Ishikawa (cell line): ENCODE measurements around the gene ITIH3.

Source experiments
- CEBPB ChIP-seq: IDR thresholded peaks from 2 replicates; pipeline ENCODE4 v1.6.1; 2012
- EP300 ChIP-seq: IDR thresholded peaks from 2 replicates; pipeline ENCODE4 v1.6.1; 2012; ENCODE audit warnings: borderline replicate concordance
- TAF1 ChIP-seq: IDR thresholded peaks from 2 replicates; pipeline ENCODE4 v1.6.1; 2012; ENCODE audit warnings: low read depth, mild to moderate bottlenecking
- TCF12 ChIP-seq: IDR thresholded peaks from 2 replicates; pipeline ENCODE4 v1.6.1; 2012; ENCODE audit warnings: low read depth
- TEAD4 ChIP-seq: IDR thresholded peaks from 2 replicates; pipeline ENCODE4 v1.6.1; 2012
- TF ChIP-seq, protein P1 (sequence below): IDR thresholded peaks from 2 replicates; pipeline ENCODE4 v1.6.1; 2012; ENCODE audit warnings: low read depth, mild to moderate bottlenecking

DNA sequence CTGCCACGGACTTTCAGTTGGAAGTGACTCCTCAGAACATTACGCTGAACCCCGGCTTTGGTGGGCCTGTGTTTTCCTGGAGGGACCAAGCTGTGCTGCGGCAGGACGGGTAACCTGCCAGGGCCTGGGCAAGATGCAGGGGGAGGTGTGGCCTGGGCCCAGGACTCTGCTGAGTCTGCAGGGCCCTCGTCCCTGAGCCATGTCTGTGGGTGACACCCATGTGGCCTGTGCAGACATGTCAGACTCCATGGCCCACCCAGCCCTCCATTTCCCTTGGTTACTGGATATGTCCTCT lies 4.9 kb upstream of the ITIH3 start:
- TF ChIP-seq TAF1, result no peak
- no peak for TF ChIP-seq CEBPB
- no peak for TF ChIP-seq TCF12
- TF ChIP-seq EP300, result no peak
- TF ChIP-seq, protein P1, sequence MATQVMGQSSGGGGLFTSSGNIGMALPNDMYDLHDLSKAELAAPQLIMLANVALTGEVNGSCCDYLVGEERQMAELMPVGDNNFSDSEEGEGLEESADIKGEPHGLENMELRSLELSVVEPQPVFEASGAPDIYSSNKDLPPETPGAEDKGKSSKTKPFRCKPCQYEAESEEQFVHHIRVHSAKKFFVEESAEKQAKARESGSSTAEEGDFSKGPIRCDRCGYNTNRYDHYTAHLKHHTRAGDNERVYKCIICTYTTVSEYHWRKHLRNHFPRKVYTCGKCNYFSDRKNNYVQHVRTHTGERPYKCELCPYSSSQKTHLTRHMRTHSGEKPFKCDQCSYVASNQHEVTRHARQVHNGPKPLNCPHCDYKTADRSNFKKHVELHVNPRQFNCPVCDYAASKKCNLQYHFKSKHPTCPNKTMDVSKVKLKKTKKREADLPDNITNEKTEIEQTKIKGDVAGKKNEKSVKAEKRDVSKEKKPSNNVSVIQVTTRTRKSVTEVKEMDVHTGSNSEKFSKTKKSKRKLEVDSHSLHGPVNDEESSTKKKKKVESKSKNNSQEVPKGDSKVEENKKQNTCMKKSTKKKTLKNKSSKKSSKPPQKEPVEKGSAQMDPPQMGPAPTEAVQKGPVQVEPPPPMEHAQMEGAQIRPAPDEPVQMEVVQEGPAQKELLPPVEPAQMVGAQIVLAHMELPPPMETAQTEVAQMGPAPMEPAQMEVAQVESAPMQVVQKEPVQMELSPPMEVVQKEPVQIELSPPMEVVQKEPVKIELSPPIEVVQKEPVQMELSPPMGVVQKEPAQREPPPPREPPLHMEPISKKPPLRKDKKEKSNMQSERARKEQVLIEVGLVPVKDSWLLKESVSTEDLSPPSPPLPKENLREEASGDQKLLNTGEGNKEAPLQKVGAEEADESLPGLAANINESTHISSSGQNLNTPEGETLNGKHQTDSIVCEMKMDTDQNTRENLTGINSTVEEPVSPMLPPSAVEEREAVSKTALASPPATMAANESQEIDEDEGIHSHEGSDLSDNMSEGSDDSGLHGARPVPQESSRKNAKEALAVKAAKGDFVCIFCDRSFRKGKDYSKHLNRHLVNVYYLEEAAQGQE, result no peak
- no peak for TF ChIP-seq TEAD4
